Sciatic nerve (tissue), 2 donors: Measurements from ENCODE around the gene CIRBP. TPM values are rescaled to one million over a fixed set of nuclear protein-coding genes. Genes with fewer than 3 reads are reported as not detected.
A peak's percentile ranks its signal among the peaks of the same experiment; 100 is the strongest.

Source experiments
- ATAC-seq: fragments of 200-7000 bp; cut with Tn5 transposase; one replicate; pipeline ENCODE4 v1.9.1; 2020; ENCODE audit warnings: mild to moderate bottlenecking, moderate library complexity
- DNase-seq: peaks from one replicate; pipeline ENCODE4 v3.0.0-alpha.2; 2020; ENCODE audit warnings: low spot score
- intact Hi-C: fragments of 100-400 bp; cut with DNase I; formaldehyde crosslinking; loops from one replicate; pipeline ENCODE4 v1.14.2; 2022
- total RNA-seq: library from RNA; stranded (reverse); fragmentation: NEBNext Ultra II Directional; extraction: Animal tissue kit (Norgen Biotek cat#: 25700); gene quantifications from one replicate; pipeline ENCODE4 v1.2.1, GENCODE V29; 2021
- donor health status: DM: no; HTN: no; CAD: no.
- donor health status: DM: no; HTN: no; CAD: no.

The CIRBP gene
- total RNA-seq, 1 donor from 2014 or later, result 550 TPM

DNA sequence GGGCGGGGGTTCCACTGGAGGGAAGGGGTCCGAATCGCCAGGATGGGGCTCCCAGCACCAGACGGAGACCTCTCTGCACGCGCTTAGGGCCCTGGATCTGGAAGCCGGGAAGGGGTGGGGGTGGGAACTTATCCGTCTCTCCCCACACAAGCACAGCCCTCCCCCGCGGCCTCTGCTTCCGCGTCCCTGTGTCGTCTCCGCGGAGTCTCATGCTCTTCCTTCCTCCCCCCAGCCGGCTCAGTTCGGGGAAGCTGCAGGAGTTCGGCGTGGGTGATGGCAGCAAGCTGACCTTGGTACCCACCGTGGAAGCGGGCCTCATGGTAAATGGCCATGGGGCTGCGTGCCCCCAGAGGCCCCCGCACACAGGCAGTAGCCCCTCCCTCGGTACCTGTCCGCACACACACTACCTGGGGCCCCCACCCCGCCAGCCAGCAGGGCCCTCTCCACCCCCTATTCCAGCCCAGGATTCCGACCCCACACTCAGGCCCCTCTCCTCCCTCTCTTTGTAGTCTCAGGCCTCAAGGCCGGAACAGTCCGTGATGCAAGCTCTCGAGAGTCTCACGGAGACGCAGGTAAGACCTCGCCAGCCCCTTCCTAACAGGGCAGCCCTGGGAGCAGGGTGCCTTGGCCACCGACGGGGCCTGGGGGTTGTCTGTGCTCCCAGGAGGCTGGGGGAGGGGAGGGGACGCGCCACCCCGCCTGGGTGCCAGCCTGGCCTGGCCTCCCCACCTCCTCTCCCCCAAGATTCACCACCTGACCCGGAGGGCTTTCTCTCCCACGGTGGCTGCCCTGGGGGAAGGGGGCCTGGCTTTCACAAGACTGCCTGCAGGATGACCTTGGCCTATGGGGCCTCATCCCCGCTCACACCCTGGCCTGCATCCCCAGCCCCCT is 17.6 kb upstream of the CIRBP start:
- ATAC-seq (peak; percentile 4), DNase-seq (peak; percentile 88)
- intact Hi-C loops, result no loop called here

DNA sequence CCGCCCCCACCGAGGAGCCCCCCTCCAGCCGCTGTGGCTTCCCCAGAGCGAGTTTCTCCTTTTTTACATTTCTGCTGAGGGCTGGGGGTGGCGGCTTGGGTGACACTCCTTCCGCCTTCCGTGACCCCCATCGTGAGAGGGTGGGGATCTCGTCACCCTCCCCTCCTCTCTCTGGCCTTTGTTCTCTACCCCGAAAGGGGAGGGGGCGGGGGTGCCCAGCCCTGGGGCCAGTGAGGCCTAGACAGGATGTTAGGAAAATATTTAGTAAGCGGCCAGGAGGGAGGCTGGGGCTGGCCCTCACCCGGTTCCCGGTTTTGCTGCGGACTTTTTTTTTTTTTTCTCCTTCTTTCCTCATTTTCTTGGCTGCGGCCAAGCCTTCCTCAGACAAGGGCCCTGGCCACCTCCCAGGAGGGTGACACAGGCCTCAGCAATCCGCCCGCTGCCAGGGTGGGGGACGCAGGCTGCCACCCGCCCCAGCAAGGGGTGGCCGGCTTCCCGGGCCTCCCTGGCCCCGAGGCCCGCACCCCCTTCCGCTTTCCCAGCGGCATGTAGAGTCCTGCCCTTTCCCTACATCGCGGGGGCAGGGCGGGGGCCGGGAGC is 16.8 kb upstream of the CIRBP start:
- intact Hi-C loops, result no loop called here
- ATAC-seq, result peak; percentile 66
- peak; percentile 92 for DNase-seq

DNA sequence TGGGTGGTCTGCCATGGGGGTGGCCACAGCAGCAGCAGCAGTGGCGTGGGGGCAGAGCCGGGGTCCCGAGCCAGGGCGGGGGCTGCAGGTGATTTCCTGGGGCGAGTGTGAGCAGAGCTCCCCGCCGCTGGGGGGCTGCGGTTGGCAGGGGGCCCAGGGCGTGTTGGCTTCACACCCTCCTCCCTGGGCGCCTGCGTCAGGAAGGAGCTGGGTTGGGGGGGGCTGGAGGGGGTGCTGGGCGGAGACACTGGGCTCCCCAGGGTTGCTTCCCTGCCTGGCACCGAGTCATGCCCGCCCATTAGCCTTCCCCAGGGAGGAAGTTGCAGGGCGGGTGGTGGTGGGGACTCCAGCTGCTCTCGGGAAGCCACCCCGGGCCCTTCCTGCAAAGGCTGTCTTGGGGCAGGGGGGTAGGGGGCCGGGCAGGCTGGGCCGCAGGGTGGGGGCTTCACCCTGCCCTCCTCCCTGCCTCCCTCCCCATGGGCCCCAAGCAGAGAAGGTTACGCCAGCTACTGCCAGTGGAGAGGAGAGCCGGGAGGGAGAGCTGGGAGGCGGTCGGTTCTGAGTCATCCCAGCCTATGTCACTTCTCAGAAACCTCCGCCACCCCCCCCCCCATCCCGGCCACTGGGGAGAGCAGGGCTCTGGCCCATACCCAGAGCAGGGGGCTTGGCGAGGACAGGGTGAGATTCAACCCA is 16.2 kb upstream of the CIRBP start:
- intact Hi-C loops, result no loop called here
- DNase-seq (peak; percentile 93), ATAC-seq (peak; percentile 66)

DNA sequence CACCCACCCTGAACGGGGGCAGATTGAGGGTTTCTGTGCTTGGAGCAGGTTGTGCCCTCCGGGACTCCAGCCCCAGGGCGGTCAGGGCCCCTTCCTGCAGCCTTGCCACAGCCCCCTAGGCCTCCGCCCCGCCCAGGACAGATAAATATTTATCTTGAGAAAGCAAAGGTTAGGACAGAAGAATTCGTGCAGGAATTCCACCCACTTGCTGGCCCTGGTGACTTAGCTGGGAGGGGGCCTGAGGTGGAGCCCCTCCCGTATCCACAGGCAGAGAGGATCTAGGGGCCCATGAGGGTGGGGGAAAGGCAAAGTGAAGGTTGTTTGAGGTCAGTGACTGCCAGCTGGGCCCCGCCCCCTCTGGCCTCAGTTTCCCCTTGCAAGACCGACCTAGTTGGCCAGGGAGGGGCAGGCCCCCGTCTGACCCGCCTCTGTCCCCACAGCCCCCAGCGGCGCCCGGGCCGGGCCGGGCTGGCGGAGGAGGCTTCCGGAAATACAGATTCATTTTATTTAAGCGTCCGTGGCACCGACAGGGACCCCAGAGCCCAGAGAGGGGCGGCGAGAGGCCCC is 15.5 kb upstream of the CIRBP start:
- DNase-seq (no peak), ATAC-seq (peak; percentile 4)
- intact Hi-C loops, result no loop called here

DNA sequence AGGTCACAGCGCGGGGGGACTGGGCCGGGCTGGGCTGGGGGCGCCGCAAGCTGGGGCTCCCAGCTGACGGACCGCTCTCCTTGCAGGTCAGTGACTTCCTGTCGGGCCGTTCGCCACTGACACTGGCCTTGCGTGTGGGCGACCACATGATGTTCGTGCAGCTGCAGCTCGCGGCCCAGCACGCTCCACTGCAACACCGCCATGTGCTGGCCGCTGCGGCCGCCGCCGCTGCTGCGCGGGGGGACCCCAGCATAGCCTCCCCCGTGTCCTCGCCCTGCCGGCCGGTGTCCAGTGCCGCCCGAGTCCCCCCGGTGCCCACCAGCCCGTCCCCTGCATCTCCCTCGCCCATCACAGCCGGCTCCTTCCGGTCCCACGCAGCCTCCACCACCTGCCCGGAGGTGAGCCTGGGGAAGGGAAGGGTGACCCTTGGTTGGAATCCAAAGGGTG is 15.0 kb upstream of the CIRBP start:
- peak; percentile 0 for ATAC-seq
- DNase-seq, result peak; percentile 80
- intact Hi-C loops, result no loop called here

DNA sequence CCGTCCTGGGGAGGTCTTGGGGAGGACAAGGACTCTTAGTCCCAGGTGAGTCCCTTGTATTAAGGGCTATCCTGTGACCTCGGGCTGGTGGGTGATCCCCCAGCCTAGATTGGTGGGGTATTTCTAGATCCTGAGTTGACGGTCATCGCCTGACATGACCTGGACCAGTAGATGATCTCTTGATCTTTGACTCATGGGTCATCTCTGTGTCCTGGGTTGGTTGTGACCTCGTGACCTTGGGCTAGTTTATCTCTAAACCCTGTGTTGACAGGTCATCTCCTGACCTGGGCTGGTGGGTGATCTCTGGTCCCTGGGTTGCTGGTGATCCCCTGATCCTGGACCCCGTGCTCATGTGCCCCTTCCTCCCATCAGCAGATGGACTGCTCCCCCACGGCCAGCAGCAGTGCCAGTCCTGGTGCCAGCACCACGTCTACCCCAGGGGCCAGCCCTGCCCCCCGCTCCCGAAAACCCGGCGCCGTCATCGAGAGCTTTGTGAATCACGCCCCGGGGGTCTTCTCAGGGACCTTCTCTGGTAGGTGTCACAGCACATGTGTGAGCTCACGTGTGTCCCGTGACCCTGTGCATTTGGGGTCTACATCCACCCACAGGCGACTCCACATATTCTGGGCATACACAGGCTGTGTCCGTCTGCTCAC is 14.5 kb upstream of the CIRBP start:
- intact Hi-C loops, result no loop called here
- ATAC-seq (no peak), DNase-seq (peak; percentile 71)

DNA sequence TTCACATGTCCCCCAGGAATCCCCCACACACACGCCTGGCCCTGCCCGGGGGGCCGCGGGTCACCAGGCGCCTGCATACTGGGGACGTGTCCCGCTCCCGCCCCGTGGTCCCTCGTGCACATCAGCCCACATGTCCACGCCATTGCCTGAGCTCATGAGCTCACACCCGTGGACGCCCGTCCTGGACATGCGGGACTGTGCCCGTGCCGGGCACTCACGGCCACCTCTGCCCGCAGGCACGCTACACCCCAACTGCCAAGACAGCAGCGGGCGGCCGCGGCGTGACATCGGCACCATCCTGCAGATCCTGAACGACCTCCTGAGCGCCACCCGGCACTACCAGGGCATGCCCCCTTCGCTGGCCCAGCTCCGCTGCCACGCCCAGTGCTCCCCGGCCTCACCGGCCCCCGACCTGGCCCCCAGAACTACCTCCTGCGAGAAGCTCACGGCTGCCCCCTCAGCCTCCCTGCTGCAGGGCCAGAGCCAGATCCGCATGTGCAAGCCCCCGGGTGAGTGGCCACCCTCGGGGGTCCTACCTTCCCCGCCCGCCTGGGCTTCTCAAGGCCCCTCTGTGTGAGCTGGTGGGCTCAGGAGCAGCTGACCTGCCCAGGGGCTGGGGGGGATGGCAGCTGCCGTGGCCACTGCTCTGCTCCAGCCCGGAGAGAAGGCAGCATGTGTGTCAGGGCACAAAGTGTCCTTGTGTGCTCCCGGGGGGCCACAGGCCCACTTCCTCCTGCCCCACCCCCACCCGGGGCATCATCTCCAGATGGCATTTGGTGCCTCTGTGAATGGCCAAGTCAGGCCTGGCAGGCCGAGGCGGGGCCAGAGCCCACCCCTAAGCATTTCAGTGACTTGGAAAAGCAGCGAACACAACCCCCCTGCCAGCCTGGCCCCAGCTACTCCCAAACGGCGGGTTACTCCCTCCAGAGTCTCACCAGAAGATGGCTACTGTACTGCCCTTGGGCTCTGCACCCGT is 13.7 kb upstream of the CIRBP start:
- DNase-seq (peak; percentile 65), ATAC-seq (no peak)
- intact Hi-C loops, result no loop called here

DNA sequence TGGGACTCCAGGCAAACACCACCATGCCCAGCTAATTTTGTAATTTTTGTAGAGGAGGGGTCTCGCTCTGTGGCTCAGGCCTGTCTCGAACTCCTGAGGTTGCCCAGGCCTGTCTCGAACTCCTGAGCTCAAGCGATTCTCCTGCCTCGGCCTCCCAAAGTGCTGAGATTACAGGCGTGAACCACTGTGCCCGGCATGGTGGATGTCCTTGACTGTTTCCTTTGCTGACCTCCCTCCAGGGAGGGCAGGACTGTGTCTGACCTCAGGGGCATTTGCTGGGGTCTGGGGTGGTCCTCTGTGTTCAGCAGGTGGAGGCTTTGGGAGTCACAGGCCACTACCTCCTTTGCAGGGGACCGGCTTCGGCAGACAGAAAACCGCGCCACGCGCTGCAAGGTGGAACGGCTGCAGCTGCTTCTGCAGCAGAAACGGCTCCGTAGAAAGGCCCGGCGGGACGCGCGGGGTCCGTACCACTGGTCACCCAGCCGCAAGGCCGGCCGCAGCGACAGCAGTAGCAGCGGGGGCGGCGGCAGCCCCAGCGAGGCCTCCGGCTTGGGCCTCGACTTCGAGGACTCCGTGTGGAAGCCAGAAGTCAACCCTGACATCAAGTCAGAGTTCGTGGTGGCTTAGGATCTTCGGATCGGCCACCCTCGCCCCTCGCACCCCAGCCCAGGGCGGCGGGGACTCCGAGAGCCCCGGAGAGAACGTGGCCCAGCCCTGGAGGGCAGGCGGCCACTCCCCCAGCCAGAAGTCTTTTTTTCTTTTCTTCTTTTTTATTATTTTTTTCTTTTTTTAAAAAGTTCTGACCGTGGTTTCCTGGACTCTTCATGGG is 12.3 kb upstream of the CIRBP start:
- intact Hi-C loops, result no loop called here
- DNase-seq (peak; percentile 70), ATAC-seq (no peak)

DNA sequence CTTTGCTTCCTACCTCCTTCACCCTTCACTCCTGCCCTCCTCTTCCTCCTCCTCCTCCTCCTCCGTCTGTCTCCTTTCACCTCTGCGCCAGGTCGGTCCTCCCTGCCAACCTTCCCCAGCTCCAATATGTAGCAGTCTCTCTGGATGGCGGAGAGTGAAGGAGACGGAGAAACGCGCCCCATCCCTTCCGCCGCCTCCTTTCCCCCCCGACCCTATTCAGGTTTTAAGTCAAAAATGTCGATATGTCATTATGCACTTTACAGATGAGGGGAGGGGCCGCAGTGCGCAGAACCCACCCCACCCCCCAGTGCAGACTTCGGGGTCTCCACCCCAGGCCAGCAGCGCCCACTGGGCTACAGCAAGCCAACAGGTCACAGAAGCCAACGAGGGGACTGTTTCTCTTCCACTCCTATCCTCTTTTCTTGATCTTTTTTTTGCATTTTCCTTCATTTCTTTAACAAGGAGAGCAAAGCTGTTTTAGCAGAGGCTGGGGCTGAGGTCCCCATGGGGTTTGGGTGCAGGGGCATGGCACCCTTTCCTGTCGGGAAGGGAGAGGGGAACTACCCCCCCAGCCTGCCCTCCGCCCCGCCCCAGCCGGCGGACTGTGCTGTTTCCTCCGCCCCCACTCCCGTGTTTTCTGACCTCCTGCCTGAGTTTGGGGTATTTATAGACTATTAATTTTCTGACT is 11.5 kb upstream of the CIRBP start:
- DNase-seq, result no peak
- intact Hi-C loops, result no loop called here
- no peak for ATAC-seq

DNA sequence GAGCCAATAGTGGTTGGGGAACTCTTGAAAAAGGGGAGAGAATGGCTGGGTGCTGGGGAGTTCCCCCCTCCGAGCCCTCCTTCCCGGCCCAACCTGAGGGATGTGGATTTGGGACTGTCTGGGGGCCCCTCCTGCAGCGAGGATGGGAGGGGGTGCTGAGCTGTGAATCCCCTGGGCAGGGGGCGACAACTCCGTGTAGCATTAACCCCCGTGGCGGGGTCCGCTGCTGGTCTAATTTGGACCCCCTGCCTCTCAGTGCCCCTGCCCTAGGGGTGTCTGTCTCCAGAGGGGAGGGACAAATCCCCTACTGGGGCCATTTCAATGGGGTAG is 11.0 kb upstream of the CIRBP start:
- intact Hi-C loops, result no loop called here
- no peak for ATAC-seq
- DNase-seq, result peak; percentile 71

DNA sequence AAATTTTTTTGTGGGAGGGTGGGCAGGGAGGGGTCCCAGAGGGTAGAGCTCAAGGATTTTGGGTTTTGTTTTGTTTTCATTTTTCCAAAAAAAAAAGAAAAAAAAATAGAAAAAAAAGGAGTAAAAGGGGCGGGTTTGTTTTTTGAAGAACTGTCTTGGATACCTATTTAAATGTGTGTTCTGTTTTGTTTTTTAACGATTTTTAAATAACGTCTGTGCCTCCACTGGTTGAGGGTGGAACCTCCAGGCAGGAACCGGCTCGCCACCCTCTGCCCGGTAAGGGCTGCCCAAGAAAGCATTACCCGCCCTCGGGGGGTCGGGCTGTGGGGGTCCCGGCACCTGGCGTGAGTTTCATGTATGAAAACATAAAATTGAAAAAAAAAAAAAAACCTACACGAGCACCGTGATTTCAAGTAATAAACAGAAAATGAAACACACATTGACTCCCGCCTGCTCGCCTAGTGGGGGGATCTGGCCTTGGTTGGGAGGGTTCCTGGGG is 10.4 kb upstream of the CIRBP start:
- ATAC-seq (no peak), DNase-seq (no peak)
- intact Hi-C loops, result no loop called here

DNA sequence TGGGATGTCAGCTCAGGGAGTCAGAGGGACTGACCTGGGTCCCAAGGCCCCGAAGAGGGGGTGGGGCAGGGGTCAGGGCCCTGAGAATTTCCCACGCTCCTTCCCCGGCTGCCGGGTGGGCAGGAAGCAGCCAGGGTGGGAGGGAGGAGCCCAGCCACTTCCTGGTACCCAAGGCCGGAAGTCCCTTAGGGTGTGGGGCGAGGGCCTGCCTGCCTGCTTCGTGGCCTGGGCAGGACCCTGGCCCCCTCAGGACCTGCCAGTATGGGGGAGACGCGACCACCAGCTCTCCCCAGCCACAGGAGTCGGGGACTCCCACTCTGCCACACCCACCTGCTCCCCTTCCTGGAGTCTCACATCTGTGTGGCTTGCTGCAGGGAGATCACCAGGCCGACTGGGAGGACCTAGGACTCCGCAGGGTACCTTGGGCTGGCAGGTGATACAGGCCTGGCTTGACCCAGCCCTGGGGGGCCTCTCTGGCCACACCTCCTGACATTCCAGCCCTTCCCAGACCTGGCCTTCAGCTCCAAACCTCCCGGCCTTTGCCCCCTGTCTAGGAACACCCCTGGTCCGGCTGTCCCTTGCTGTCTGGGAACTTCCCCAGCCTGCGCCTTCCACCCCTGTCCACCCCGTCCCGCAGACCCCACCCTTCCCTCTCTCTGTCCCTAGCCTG is 9.8 kb upstream of the CIRBP start:
- DNase-seq (peak; percentile 85), ATAC-seq (peak; percentile 50)
- intact Hi-C loops, result no loop called here

DNA sequence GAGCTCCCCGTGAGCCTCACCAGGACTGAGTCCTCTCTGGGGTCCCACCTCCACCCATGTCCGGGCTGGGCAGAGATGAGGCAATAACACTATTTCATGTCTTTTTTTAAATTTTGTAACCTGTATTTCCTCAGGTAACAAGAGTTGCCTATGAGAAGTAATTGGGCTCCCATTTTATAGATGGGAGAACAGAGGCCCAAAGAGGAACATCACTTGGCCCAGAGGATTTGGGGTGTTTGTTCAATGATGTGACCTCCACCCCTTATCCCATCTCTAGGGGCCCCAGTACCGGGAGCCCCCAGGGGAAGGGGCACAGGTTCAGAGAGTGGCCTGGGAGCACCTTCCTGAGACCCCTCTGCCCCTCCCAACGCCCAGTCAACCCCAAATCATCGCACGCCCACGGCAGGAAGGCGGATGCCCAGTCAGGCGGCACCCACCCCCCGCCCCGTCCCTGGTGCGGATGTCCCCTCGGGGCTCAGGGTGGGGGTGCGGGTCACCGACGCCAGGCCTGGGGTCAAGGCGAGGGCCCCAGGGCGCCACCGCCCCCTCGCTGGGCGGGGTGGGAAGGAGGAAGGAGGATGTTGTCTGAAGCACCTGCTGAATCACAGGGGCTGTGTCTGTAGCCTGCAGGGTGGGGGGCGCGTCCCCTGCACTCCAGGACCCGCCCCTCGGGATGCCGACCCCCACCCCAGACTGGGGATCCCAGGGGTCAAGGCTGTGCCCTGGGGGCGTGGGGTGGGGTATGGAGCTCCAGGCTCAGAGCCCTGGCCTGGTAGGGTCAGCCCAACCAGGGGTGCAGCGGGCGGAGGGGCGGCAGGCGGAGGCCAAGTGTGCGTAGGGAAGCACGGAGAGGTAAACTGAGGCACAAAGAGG is 9.0 kb upstream of the CIRBP start:
- no peak for DNase-seq
- intact Hi-C loops, result no loop called here

DNA sequence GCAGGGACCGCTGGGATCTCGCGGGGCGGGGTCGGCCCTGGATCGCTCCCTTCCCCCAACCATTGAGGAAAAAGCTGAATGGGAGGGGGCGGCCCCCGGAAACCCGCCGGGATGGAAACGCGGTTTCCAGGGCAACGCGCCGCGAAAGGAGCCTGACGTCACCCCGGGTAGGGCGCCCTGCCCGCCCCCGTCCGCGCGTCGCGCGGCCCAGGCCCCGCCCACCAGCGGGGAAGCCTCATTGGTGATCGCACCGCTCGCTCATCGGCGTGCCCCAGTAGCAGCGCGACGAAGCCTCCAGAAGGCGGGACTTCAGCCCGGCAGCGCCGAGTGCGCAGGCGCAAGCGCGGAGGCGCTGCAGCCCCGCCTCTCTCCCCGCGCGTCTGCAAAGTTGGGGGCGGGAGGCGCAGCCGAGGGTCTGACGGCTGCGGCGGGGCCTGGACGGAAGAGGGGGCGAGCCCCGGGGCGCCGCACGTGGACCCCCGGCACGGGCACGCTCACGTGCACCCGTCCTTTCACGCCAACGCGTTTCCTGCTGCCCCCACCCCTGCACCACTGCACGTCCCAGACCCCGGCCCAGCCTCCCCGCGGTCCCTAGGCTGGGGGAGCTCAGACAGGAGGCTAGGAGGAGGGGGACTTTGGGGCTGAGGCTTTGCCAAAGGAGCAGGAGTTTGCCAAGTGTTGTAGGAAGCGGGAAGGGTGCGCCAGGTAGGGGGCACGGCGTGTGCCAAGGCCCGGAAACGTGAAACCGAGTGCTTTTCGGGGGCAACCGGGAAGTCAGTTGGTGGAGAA is 8.2 kb upstream of the CIRBP start:
- DNase-seq (peak; percentile 99), ATAC-seq (peak; percentile 88)
- intact Hi-C loops, result no loop called here

More for the DNA sequence above, 9.0 kb upstream of the CIRBP start:
- no peak for ATAC-seq

DNA sequence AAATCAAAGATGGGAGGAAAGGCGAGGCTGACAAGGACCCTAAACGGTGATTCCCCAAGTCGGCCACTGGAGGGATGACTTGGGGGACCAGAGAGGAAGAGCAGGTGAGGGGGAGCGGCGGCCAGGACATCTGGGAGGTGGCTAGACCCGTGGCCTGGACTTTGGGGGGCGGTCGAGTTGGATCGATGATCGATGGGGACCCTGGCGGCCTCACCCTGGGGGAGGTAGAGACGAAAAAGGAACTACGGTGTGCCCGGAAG is 7.7 kb upstream of the CIRBP start:
- ATAC-seq, result no peak
- intact Hi-C loops, result no loop called here
- DNase-seq, result peak; percentile 78
